HG03521 (cell line): Measurements from ENCODE around the gene COL23A1.

ENCODE experiments used
- ATAC-seq: cut with Tn5 transposase; IDR thresholded peaks from one replicate; pipeline ENCODE4 v1.9.1; 2021; ENCODE audit warnings: mild to moderate bottlenecking, moderate library complexity; ENCODE audit not compliant: unreplicated experiment

COL23A1 gene

GRCh38 chr5:178536541-178537466 is 53.4 kb downstream of the COL23A1 start:
- no peak for ATAC-seq

- no peak for ATAC-seq
These were observed 54.7 kb downstream of the COL23A1 start for GRCh38 chr5:178535299-178536175.

- ATAC-seq: no peak
These were observed 57.1 kb downstream of the COL23A1 start for GRCh38 chr5:178533136-178533535.

GRCh38 chr5:178532666-178533065 is 57.5 kb downstream of the COL23A1 start:
- ATAC-seq: no peak

- ATAC-seq: no peak
These were observed 58.0 kb downstream of the COL23A1 start for GRCh38 chr5:178532236-178532635.

- ATAC-seq: no peak
These were observed 58.4 kb downstream of the COL23A1 start for GRCh38 chr5:178531786-178532185.

- no peak for ATAC-seq
These were observed 59.7 kb downstream of the COL23A1 start for GRCh38 chr5:178530526-178530925.

GRCh38 chr5:178529080-178529479 is 61.1 kb downstream of the COL23A1 start:
- ATAC-seq: no peak

- ATAC-seq: no peak
These were observed 62.5 kb downstream of the COL23A1 start for GRCh38 chr5:178527458-178528307.

- ATAC-seq: no peak
These were observed 63.3 kb downstream of the COL23A1 start for GRCh38 chr5:178526773-178527457.

GRCh38 chr5:178525906-178526732 is 64.1 kb downstream of the COL23A1 start:
- no peak for ATAC-seq

GRCh38 chr5:178524093-178524882 is 65.9 kb downstream of the COL23A1 start:
- no peak for ATAC-seq

GRCh38 chr5:178522361-178522760 is 67.8 kb downstream of the COL23A1 start:
- ATAC-seq: no peak

GRCh38 chr5:178520851-178521250 is 69.3 kb downstream of the COL23A1 start:
- ATAC-seq: no peak

GRCh38 chr5:178519804-178520203 is 70.4 kb downstream of the COL23A1 start:
- ATAC-seq: no peak

GRCh38 chr5:178519155-178519554 is 71.0 kb downstream of the COL23A1 start:
- ATAC-seq: no peak

- ATAC-seq: no peak
These were observed 73.5 kb downstream of the COL23A1 start for GRCh38 chr5:178516504-178517235.
